Body of pancreas (tissue), 4 donors: Measurements from ENCODE around the gene CDKN3.
"Not testable (repeated sequence)": the region's sequence is repeated elsewhere in the genome, so short reads cannot be mapped to it uniquely, and the experiment has no call there.

Source experiments
- CTCF ChIP-seq, 7 experiments: fragments of 450-650 bp in 4 of 7; fragments of 200-600 bp in 3 of 7; sonication (generic) in 3 of 7; IDR thresholded peaks; one replicate each; pipeline ENCODE4 v1.5.1; 2016 to 2019; ENCODE audit warnings: antibody characterized with exemption in 7 of 7
- POLR2A ChIP-seq, 3 donors: fragments of 450-650 bp; IDR thresholded peaks; one replicate each; pipeline ENCODE4 v1.6.1; 2016; ENCODE audit warnings: antibody characterized with exemption in 3 of 3, mild to moderate bottlenecking in 2 of 3

- TF ChIP-seq POLR2A, CTCF (IDR thresholded peaks at IDR 0.05): not testable (repeated sequence)
Measured at GRCh38 chr14:54458536-54458935, 61.7 kb downstream of the CDKN3 start.
